GM12878 (cell line): ENCODE data around the gene NUAK2. TPM values are rescaled to one million over a fixed set of nuclear protein-coding genes. Genes with fewer than 3 reads are reported as not detected.

Source experiments
- ATAC-seq: fragments of 200-7000 bp; cut with Tn5 transposase; 3 replicates; pipeline ENCODE4 v1.9.1; 2020; ENCODE audit warnings: mild to moderate bottlenecking, moderate library complexity
- BruUV-seq: library from RNA; stranded (reverse); fragments of 400-500 nt; replicated peaks from 2 replicates; lab custom pipeline; 2021; lab: Mats Ljungman, UMichigan
- CTCF ChIA-PET: fragments of 300-600 bp; sonication (Branson Sonifier 250); formaldehyde crosslinking; extraction: SDS; loops from one replicate; lab custom pipeline; 2021; ENCODE audit warnings: inconsistent platforms; lab: Yijun Ruan, JAX
- POLR2A ChIA-PET: fragments of 350-600 bp; formaldehyde crosslinking; extraction: SDS; loops from one replicate; lab custom pipeline; 2021; ENCODE audit warnings: inconsistent platforms; lab: Charles Lee
- RAD21 ChIA-PET: fragments of 300-600 bp; sonication (Branson Sonifier 250); formaldehyde crosslinking; loops from one replicate; lab custom pipeline; 2023; ENCODE audit warnings: antibody characterized with exemption; ENCODE audit not compliant: unreplicated experiment; lab: Charles Lee
- SMC1A ChIA-PET: fragments of 300-600 bp; sonication (Branson Sonifier 250); formaldehyde crosslinking; loops from one replicate; lab custom pipeline; 2023; ENCODE audit not compliant: unreplicated experiment, uncharacterized antibody; lab: Charles Lee
- DNase-seq: peaks from one replicate; pipeline ENCODE4 v3.0.0-alpha.2; 2011; ENCODE audit warnings: low read depth, low spot score
- FAIRE-seq: peaks from 3 replicates; lab custom pipeline; 2011; peaks lifted over from hg19 to GRCh38; lab: Jason Lieb, UNC
- H2AFZ ChIP-seq: 2 replicates; pipeline ENCODE4 v1.6.0; 2011; ENCODE audit warnings: low read depth, low read length, control low read depth; ENCODE audit not compliant: control insufficient read depth
- H3K27ac ChIP-seq: 2 replicates; pipeline ENCODE4 v1.5.1; 2011; ENCODE audit warnings: control low read depth; ENCODE audit not compliant: control insufficient read depth, insufficient read depth
- H3K27me3 ChIP-seq, 2 experiments: replicated peaks in 1 of 2; 2 replicates each; pipeline versions ENCODE4 v1.6.0 to v1.6.1; 2011; ENCODE audit warnings: low read length in 1 of 2; ENCODE audit not compliant: control insufficient read depth in 2 of 2, insufficient read depth in 2 of 2
- H3K36me3 ChIP-seq, 2 experiments: 2 replicates each; pipeline ENCODE4 v1.5.1; 2011; ENCODE audit warnings: low read length in 1 of 2; ENCODE audit not compliant: control insufficient read depth in 2 of 2, insufficient read depth in 2 of 2
- H3K4me1 ChIP-seq: 2 replicates; pipeline ENCODE4 v1.6.1; 2011; ENCODE audit warnings: mild to moderate bottlenecking, low read length, moderate library complexity, mixed read lengths; ENCODE audit not compliant: control insufficient read depth, insufficient read depth
- H3K4me2 ChIP-seq: 2 replicates; pipeline ENCODE4 v1.6.0; 2011; ENCODE audit warnings: control low read depth; ENCODE audit not compliant: control insufficient read depth, insufficient read depth
- H3K4me3 ChIP-seq: fragments of 200-600 bp; sonication (generic); 2 replicates; pipeline ENCODE4 v1.5.1; 2016
- H3K79me2 ChIP-seq: 2 replicates; pipeline ENCODE4 v1.6.0; 2011; ENCODE audit warnings: low read length; ENCODE audit not compliant: control insufficient read depth, insufficient read depth
- H3K9ac ChIP-seq: 2 replicates; pipeline ENCODE4 v1.8.0; 2011; ENCODE audit warnings: low read length, control low read depth, mixed read lengths; ENCODE audit not compliant: control insufficient read depth, insufficient read depth
- H3K9me3 ChIP-seq: replicated peaks from 3 replicates; pipeline ENCODE4 v1.5.1; 2011; ENCODE audit warnings: mild to moderate bottlenecking, low read length; ENCODE audit not compliant: control insufficient read depth, insufficient read depth
- H4K20me1 ChIP-seq: 2 replicates; pipeline ENCODE4 v1.6.0; 2011; ENCODE audit not compliant: control insufficient read depth, insufficient read depth
- CBX5 ChIP-seq: sonication (generic); IDR thresholded peaks from 2 replicates; pipeline ENCODE4 v1.6.1; 2016; ENCODE audit warnings: low read depth, moderate library complexity, mild to moderate bottlenecking, inconsistent platforms
- CHD1 ChIP-seq: IDR thresholded peaks from 2 replicates; pipeline ENCODE4 v1.6.1; 2012; ENCODE audit warnings: low read depth, low read length, improper control_type of control experiment
- ESRRA ChIP-seq: IDR thresholded peaks from 2 replicates; pipeline ENCODE4 v1.6.1; 2012; ENCODE audit warnings: mild to moderate bottlenecking, low read length, improper control_type of control experiment
- NFXL1 ChIP-seq: fragments of 450-650 bp; IDR thresholded peaks from 2 replicates; pipeline ENCODE4 v1.6.1; 2017; ENCODE audit warnings: antibody characterized with exemption, mild to moderate bottlenecking, borderline replicate concordance
- NRF1 ChIP-seq: conservative IDR thresholded peaks from 2 replicates; pipeline ENCODE4 v1.6.1; 2011; ENCODE audit warnings: mild to moderate bottlenecking, low read depth, low read length, improper control_type of control experiment
- ZNF207 ChIP-seq: fragments of 450-650 bp; IDR thresholded peaks from 2 replicates; pipeline ENCODE4 v1.6.1; 2014; ENCODE audit warnings: antibody characterized with exemption, mild to moderate bottlenecking, borderline replicate concordance
- ZNF24 ChIP-seq: fragments of 450-650 bp; IDR thresholded peaks from 2 replicates; pipeline ENCODE4 v1.6.1; 2017; ENCODE audit warnings: antibody characterized with exemption, mild to moderate bottlenecking
- WGBS: methylation state at CpG from one replicate; pipeline ENCODE4 v1.1.6; 2016; ENCODE audit warnings: low lambda C conversion rate; ENCODE audit not compliant: insufficient replicate concordance, insufficient coverage; ENCODE audit errors: missing lambda C conversion rate; 5-methylcytosine and 5-hydroxymethylcytosine counted together
- in situ Hi-C: fragments of 300-500 bp; cut with MboI; formaldehyde crosslinking; loops from 9 replicates; pipeline ENCODE4 v1.14.3; 2018; ENCODE audit warnings: mixed read lengths
- intact Hi-C: fragments of 100-400 bp; cut with micrococcal nuclease; formaldehyde crosslinking; loops from one replicate; pipeline ENCODE4 v1.14.2; 2022; ENCODE audit not compliant: unreplicated experiment
- polyA plus RNA-seq, 11 experiments: library from polyadenylated mRNA; depleted of rRNA in 4 of 11; unstranded in 6 of 11; stranded (reverse) in 5 of 11; fragments of >200 nt; fragmentation: Nextera tagmentation in 4 of 11; fragmentation: Illumina TruSeq in 1 of 11; extraction: Ambion mirVana in 4 of 11; extraction: Trizol in 1 of 11; gene quantifications; 1 replicate in 1 of 11; 2 replicates in 10 of 11; pipeline versions ENCODE4 v1.2.1 to v1.2.3, GENCODE V29; 2011 to 2016; ENCODE audit warnings: inconsistent platforms in 2 of 11, missing spikeins in 2 of 11, low read depth in 1 of 11
- total RNA-seq, 4 experiments: library from RNA; depleted of rRNA in 3 of 4; stranded (reverse); fragments of >200 nt in 3 of 4; fragmentation: Illumina TruSeq in 1 of 4; extraction: Trizol in 1 of 4; gene quantifications; 2 replicates each; pipeline versions ENCODE4 v1.2.1 to v1.2.3, GENCODE V29; 2013 to 2021

NUAK2 gene
- total and polyA plus RNA-seq, 10 of the 15 experiments (the other 5 are each of a cell fraction or from before 2014, with no cell fraction given), result 0.27 to 3.0 (median 1.2) TPM

- BruUV-seq, result no TSS peak
- peaks cover 0 to 2% of the 10 kb centered on the region in 2 experiments; a peak in 1 of 4 replicates for H3K27me3 ChIP-seq
- no peak for DNase-seq
- 37% methylated on average over 8 of the region's 8 CpGs for WGBS
- H3K9ac ChIP-seq, result no peak overlapping the region
- FAIRE-seq, result no peak
- H3K9me3 ChIP-seq, result no peaks in the 10 kb centered on the region
- intact Hi-C loops, result loop anchor here (10.0 kb wide), 1 partner anchor 254 kb away; no protein-coding TSS in a partner anchor
- ChIA-PET SMC1A (interaction anchor here (0.7 to 25.9 kb wide), 13 partner anchors 9 to 216 kb away, joined by 3 to 1445 read pairs (median 5); partner anchors contain the start of genes NUAK2 and TMCC2), RAD21 (interaction anchor here (0.7 to 13.6 kb wide), 9 partner anchors 10 to 254 kb away, joined by 3 to 892 read pairs (median 4); partner anchors contain the start of genes NUAK2, RBBP5 and TMCC2), CTCF (interaction anchor here (0.6 to 42.1 kb wide), 11 partner anchors 8 to 295 kb away, joined by 3 to 2333 read pairs (median 11); partner anchors contain the start of gene NUAK2), POLR2A (interaction anchor here (0.7 to 6.2 kb wide), 4 partner anchors 18 to 56 kb away, joined by 3 to 91 read pairs (median 4); partner anchors contain the start of genes NUAK2 and TMCC2)
- no peaks in the 10 kb centered on the region for H3K36me3 ChIP-seq
- no peak overlapping the region for H3K4me2 ChIP-seq
- ATAC-seq, result no peak
- H2AFZ ChIP-seq, result no peak overlapping the region
- no peaks in the 10 kb centered on the region for H4K20me1 ChIP-seq
- H3K79me2 ChIP-seq, result no peaks in the 10 kb centered on the region
- no peak overlapping the region for H3K27ac ChIP-seq
- in situ Hi-C loops, result loop anchor here (5.0 kb wide), 1 partner anchor 217 kb away; no protein-coding TSS in a partner anchor
- peaks cover 3% of the 10 kb centered on the region; the same call in 1 of the 2 replicates for H3K4me1 ChIP-seq
- TF ChIP-seq CHD1 (no peak), CBX5 (no peak), NRF1 (no peak), ZNF24 (no peak), ZNF207 (no peak), ESRRA (no peak), NFXL1 (no peak)
- no peak overlapping the region for H3K4me3 ChIP-seq
Measured at GRCh38 chr1:205270764-205271163, 50.8 kb downstream of the NUAK2 start.
